Measurements from ENCODE around the gene GSTA2.

Gene GSTA2

GRCh38 chr6:52746213-52746612 is 17.1 kb downstream of the GSTA2 start:
- H3K4me3 ChIP-seq (ENCODE audit: low read depth, low read length) = no peak overlapping the region
- TF ChIP-seq CTCF (conservative IDR thresholded peaks at IDR 0.05; ENCODE audit: low read depth, low read length) = no peak
- DNase-seq (ENCODE audit: low read depth) = no peak

GRCh38 chr6:52745764-52746201 is 17.5 kb downstream of the GSTA2 start:
- no peak for DNase-seq (ENCODE audit: low read depth)
- H3K4me3 ChIP-seq (ENCODE audit: low read depth, low read length) = no peak overlapping the region
- no peak for TF ChIP-seq CTCF (conservative IDR thresholded peaks at IDR 0.05; ENCODE audit: low read depth, low read length)

- no peak for TF ChIP-seq CTCF (conservative IDR thresholded peaks at IDR 0.05; ENCODE audit: low read depth, low read length)
Measured at GRCh38 chr6:52741872-52742271, 21.4 kb downstream of the GSTA2 start.

GRCh38 chr6:52739627-52740026 is 23.6 kb downstream of the GSTA2 start:
- H3K4me3 ChIP-seq (ENCODE audit: low read depth, low read length) = no peak overlapping the region
- no peak for DNase-seq (ENCODE audit: low read depth)
- TF ChIP-seq CTCF (conservative IDR thresholded peaks at IDR 0.05; ENCODE audit: low read depth, low read length) = no peak

More at GRCh38 chr6:52741872-52742271, 21.4 kb downstream of the GSTA2 start:
- no peak for DNase-seq (ENCODE audit: low read depth)
- H3K4me3 ChIP-seq (ENCODE audit: low read depth, low read length) = no peak overlapping the region

- DNase-seq (ENCODE audit: low read depth) = no peak
- no peak for TF ChIP-seq CTCF (conservative IDR thresholded peaks at IDR 0.05; ENCODE audit: low read depth, low read length)
- H3K4me3 ChIP-seq (ENCODE audit: low read depth, low read length) = no peak overlapping the region
Measured at GRCh38 chr6:52739134-52739533, 24.1 kb downstream of the GSTA2 start.

GRCh38 chr6:52736145-52736544 is 27.1 kb downstream of the GSTA2 start:
- H3K4me3 ChIP-seq (ENCODE audit: low read depth, low read length) = no peak overlapping the region
- no peak for DNase-seq (ENCODE audit: low read depth)
- TF ChIP-seq CTCF (conservative IDR thresholded peaks at IDR 0.05; ENCODE audit: low read depth, low read length) = no peak

GRCh38 chr6:52735071-52735470 is 28.2 kb downstream of the GSTA2 start:
- no peak overlapping the region for H3K4me3 ChIP-seq (ENCODE audit: low read depth, low read length)
- no peak for TF ChIP-seq CTCF (conservative IDR thresholded peaks at IDR 0.05; ENCODE audit: low read depth, low read length)
- no peak for DNase-seq (ENCODE audit: low read depth)

All from choroid plexus epithelial cell (primary cell).